ENCODE data around the gene ADSS1.

ADSS1 gene

DNA sequence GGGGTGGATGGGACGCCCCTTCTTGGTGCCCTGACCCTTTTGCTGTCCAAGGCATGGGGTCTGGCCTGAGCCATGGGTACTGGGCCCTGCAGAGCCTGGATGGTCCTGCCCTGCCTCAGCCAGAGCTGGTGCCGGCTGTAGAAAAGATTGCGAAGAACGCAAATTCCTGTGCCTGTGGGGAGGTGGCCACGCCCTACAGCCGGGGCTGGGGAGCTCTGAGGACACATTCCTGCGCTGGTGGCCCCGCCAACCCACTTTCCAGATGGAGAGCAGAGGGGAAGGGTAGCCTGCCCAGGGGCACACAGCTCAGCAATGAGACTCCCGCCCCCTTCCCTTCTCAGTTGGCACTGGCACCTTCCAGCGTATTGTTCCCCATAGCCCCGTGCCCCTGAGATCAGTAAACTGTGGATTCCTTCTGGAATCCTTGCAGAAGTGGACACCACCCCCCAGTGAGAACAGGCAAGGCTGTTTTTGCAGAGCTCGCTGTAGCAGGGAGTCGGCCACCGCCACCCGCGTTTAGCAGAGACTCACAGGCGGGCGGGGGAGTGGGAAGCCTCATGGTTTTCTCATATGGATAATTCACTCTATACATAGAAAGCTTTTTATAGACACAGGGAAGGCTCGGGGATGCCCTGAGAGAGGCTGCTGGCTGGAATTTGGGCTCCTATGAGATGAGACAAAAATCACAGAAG lies 26.0 kb upstream of the ADSS1 start:
- Histone ChIP-seq H3K9ac (ENCODE audit: low read length) (no peak overlapping the region), H3K4me1 (ENCODE audit: control insufficient read depth, insufficient read depth, low read length) (peaks cover 29% of the 10 kb centered on the region)

DNA sequence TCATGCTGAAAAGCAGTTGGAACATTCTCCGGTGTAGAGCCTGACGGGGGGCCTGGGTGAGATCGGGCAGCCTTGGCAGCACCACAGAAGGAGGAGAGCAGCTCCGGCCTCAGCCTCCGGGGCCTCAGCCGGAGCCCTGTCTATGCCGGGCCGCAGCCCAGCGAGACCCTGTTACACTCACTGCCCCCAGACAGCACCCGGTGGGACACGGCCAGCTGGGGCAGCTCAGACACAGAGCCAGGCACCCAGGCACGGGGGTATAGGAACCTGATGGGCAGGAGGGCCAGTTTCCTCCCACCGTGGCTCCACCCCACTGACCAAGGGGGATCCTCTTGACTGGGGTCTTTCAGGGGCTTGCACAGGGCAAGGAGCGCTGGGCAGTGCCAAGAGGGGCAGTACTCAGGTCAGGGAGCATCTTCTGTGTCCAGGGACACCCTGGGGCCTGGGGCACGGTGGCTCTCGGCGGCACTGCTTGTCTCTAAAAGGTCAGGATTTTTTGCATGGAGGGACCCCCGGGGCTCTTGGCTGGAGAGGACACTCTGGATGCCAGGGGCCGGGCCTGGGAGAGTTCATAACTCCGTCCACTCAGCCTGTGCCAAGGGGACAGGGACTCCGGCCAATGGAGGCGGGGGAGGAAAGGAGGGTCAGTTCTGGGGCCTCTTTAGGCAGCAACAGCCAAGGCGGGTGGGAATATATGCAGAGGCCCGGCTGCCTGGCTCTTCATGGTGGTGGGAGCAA lies 25.2 kb upstream of the ADSS1 start:
- Histone ChIP-seq H3K27me3 (ENCODE audit: control insufficient read depth, insufficient read depth, low read length) (no peaks in the 10 kb centered on the region), H3K9ac (ENCODE audit: low read length) (no peak overlapping the region), H3K4me3 (ENCODE audit: low read length) (peak overlapping the region; percentile 26), H3K36me3 (ENCODE audit: control insufficient read depth, insufficient read depth, low read length) (peaks cover 15% of the 10 kb centered on the region), H3K27ac (ENCODE audit: low read depth, low read length) (no peak overlapping the region), H3K4me1 (ENCODE audit: control insufficient read depth, insufficient read depth, low read length) (peaks cover 29% of the 10 kb centered on the region)

More for the DNA sequence above, 26.0 kb upstream of the ADSS1 start:
- Histone ChIP-seq H3K4me3 (ENCODE audit: low read length) (no peak overlapping the region), H3K27ac (ENCODE audit: low read depth, low read length) (peak overlapping the region; percentile 14), H3K27me3 (ENCODE audit: control insufficient read depth, insufficient read depth, low read length) (no peaks in the 10 kb centered on the region), H3K36me3 (ENCODE audit: control insufficient read depth, insufficient read depth, low read length) (peaks cover 8% of the 10 kb centered on the region)

- H3K27me3 ChIP-seq (ENCODE audit: control insufficient read depth, insufficient read depth, low read length): no peaks in the 10 kb centered on the region
- H3K27ac ChIP-seq (ENCODE audit: low read depth, low read length): no peak overlapping the region
- no peak overlapping the region for H3K9ac ChIP-seq (ENCODE audit: low read length)
- H3K4me3 ChIP-seq (ENCODE audit: low read length): no peak overlapping the region
- H3K36me3 ChIP-seq (ENCODE audit: control insufficient read depth, insufficient read depth, low read length): peaks cover 18% of the 10 kb centered on the region
- peaks cover 27% of the 10 kb centered on the region for H3K4me1 ChIP-seq (ENCODE audit: control insufficient read depth, insufficient read depth, low read length)
These were observed 24.6 kb upstream of the ADSS1 start for GRCh38 chr14:104699426-104699748.

DNA sequence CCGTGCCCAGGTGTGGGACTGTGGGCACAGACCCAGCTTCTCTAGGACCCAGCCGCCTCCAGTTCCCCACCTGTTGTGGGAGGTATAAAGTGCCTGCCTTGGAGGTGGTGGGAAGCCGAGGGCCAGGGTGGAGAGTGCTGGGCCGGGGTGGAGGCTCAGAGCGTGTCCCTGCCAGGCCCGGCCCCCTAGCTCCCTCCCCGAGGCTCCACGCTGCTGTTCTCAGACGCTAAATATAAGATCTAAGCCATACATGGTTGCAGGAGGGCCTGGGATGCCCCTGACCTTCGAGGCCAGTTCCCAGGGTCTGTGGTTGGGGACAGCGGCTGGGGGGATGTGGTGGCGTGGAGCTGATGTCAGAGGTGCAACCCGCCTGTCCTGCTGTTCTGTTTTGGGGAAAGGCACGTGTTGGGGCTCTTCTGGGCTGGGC lies 23.8 kb upstream of the ADSS1 start:
- peaks cover 18% of the 10 kb centered on the region for H3K36me3 ChIP-seq (ENCODE audit: control insufficient read depth, insufficient read depth, low read length)
- H3K9ac ChIP-seq (ENCODE audit: low read length): no peak overlapping the region
- no peak overlapping the region for H3K27ac ChIP-seq (ENCODE audit: low read depth, low read length)

DNA sequence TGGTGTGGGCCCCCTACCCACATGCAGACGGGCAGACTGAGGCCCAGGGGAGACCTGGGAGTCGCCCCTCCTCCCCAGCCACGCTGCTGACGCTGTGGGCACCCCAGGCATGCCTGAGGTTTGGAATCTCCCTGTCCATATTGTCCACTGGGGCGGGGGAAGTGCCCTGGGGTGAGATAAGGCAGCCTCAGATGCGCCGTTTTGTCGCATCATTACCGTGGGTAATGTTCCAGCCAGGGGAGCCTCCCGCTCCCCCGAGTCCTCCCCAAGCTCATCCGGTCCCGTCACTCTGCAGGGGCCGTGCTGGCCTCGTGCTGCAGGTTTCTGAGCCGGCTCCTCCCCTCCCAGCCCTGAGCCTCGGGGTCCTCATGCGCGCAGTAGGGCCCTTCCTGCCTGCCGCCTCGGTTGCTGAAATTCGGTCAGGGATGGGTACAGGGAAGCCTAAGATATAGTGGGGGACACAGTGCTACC lies 23.2 kb upstream of the ADSS1 start:
- Histone ChIP-seq H3K27me3 (ENCODE audit: control insufficient read depth, insufficient read depth, low read length) (no peaks in the 10 kb centered on the region), H3K4me1 (ENCODE audit: control insufficient read depth, insufficient read depth, low read length) (peaks cover 25% of the 10 kb centered on the region), H3K36me3 (ENCODE audit: control insufficient read depth, insufficient read depth, low read length) (peaks cover 18% of the 10 kb centered on the region), H3K4me3 (ENCODE audit: low read length) (no peak overlapping the region), H3K27ac (ENCODE audit: low read depth, low read length) (no peak overlapping the region), H3K9ac (ENCODE audit: low read length) (no peak overlapping the region)

More for the DNA sequence above, 23.8 kb upstream of the ADSS1 start:
- peaks cover 25% of the 10 kb centered on the region for H3K4me1 ChIP-seq (ENCODE audit: control insufficient read depth, insufficient read depth, low read length)
- H3K4me3 ChIP-seq (ENCODE audit: low read length): no peak overlapping the region
- no peaks in the 10 kb centered on the region for H3K27me3 ChIP-seq (ENCODE audit: control insufficient read depth, insufficient read depth, low read length)

DNA sequence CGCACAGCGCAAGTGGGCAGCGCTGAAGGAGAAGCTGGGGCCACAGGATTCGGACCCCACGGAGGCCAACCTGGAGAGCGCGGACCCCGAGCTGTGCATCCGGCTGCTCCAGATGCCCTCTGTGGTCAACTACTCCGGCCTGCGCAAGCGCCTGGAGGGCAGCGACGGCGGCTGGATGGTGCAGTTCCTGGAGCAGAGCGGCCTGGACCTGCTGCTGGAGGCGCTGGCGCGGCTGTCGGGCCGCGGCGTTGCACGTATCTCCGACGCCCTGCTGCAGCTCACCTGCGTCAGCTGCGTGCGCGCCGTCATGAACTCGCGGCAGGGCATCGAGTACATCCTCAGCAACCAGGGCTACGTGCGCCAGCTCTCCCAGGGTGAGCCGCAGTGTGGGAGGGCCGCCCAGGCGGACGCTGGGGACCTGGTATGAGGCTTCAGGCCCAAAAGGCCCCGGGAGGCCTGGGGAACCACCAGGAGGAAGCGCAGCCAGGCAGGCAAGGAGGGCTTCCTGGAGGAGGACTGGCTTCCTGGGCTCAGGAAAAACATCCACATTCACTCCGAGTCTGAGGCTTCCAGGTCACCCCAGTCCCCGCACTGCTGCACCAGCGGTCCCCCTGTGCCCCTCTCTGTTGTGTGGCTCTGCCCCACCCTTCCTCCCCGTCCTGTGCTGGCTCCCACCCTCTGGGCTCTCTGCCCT lies 22.5 kb upstream of the ADSS1 start:
- Histone ChIP-seq H3K27ac (ENCODE audit: low read depth, low read length) (no peak overlapping the region), H3K4me1 (ENCODE audit: control insufficient read depth, insufficient read depth, low read length) (peaks cover 21% of the 10 kb centered on the region), H3K27me3 (ENCODE audit: control insufficient read depth, insufficient read depth, low read length) (no peaks in the 10 kb centered on the region), H3K4me3 (ENCODE audit: low read length) (no peak overlapping the region), H3K36me3 (ENCODE audit: control insufficient read depth, insufficient read depth, low read length) (peaks cover 18% of the 10 kb centered on the region), H3K9ac (ENCODE audit: low read length) (no peak overlapping the region)

- H3K4me3 ChIP-seq (ENCODE audit: low read length): no peak overlapping the region
- no peak overlapping the region for H3K27ac ChIP-seq (ENCODE audit: low read depth, low read length)
- H3K9ac ChIP-seq (ENCODE audit: low read length): no peak overlapping the region
- H3K36me3 ChIP-seq (ENCODE audit: control insufficient read depth, insufficient read depth, low read length): peaks cover 18% of the 10 kb centered on the region
- no peaks in the 10 kb centered on the region for H3K27me3 ChIP-seq (ENCODE audit: control insufficient read depth, insufficient read depth, low read length)
- peaks cover 17% of the 10 kb centered on the region for H3K4me1 ChIP-seq (ENCODE audit: control insufficient read depth, insufficient read depth, low read length)
These were observed 21.9 kb upstream of the ADSS1 start for GRCh38 chr14:104702106-104702505.

- Histone ChIP-seq H3K27me3 (ENCODE audit: control insufficient read depth, insufficient read depth, low read length) (no peaks in the 10 kb centered on the region), H3K27ac (ENCODE audit: low read depth, low read length) (no peak overlapping the region), H3K36me3 (ENCODE audit: control insufficient read depth, insufficient read depth, low read length) (peaks cover 18% of the 10 kb centered on the region), H3K4me3 (ENCODE audit: low read length) (no peak overlapping the region), H3K4me1 (ENCODE audit: control insufficient read depth, insufficient read depth, low read length) (peaks cover 12% of the 10 kb centered on the region), H3K9ac (ENCODE audit: low read length) (no peak overlapping the region)
These were observed 21.4 kb upstream of the ADSS1 start for GRCh38 chr14:104702673-104703072.

GRCh38 chr14:104703269-104703668 lies 20.8 kb upstream of the ADSS1 start:
- Histone ChIP-seq H3K27ac (ENCODE audit: low read depth, low read length) (no peak overlapping the region), H3K36me3 (ENCODE audit: control insufficient read depth, insufficient read depth, low read length) (peaks cover 18% of the 10 kb centered on the region), H3K9ac (ENCODE audit: low read length) (no peak overlapping the region), H3K4me3 (ENCODE audit: low read length) (no peak overlapping the region), H3K27me3 (ENCODE audit: control insufficient read depth, insufficient read depth, low read length) (no peaks in the 10 kb centered on the region), H3K4me1 (ENCODE audit: control insufficient read depth, insufficient read depth, low read length) (peaks cover 7% of the 10 kb centered on the region)

DNA sequence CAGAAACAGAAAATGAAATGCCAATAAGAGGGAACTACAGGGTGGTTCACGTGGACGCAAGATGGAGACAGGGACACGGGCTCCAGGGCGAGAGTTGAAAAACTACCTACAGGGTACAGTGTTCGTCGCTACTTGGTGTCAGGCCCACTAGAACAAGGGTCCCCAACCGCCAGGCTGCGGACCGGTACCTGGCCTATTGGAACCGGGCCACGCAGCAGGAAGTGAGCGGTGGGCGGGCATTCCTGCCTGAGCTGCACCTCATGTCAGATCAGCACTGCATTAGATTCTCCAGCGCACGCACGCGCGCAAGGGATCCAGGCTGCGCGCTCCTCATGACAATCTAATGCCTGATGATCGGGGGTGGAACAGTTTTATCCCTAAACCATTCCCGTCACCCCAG lies 19.8 kb upstream of the ADSS1 start:
- H3K27ac ChIP-seq (ENCODE audit: low read depth, low read length): no peak overlapping the region
- no peak overlapping the region for H3K4me3 ChIP-seq (ENCODE audit: low read length)
- H3K9ac ChIP-seq (ENCODE audit: low read length): no peak overlapping the region
- H3K27me3 ChIP-seq (ENCODE audit: control insufficient read depth, insufficient read depth, low read length): no peaks in the 10 kb centered on the region
- H3K36me3 ChIP-seq (ENCODE audit: control insufficient read depth, insufficient read depth, low read length): peaks cover 22% of the 10 kb centered on the region
- no peaks in the 10 kb centered on the region for H3K4me1 ChIP-seq (ENCODE audit: control insufficient read depth, insufficient read depth, low read length)

DNA sequence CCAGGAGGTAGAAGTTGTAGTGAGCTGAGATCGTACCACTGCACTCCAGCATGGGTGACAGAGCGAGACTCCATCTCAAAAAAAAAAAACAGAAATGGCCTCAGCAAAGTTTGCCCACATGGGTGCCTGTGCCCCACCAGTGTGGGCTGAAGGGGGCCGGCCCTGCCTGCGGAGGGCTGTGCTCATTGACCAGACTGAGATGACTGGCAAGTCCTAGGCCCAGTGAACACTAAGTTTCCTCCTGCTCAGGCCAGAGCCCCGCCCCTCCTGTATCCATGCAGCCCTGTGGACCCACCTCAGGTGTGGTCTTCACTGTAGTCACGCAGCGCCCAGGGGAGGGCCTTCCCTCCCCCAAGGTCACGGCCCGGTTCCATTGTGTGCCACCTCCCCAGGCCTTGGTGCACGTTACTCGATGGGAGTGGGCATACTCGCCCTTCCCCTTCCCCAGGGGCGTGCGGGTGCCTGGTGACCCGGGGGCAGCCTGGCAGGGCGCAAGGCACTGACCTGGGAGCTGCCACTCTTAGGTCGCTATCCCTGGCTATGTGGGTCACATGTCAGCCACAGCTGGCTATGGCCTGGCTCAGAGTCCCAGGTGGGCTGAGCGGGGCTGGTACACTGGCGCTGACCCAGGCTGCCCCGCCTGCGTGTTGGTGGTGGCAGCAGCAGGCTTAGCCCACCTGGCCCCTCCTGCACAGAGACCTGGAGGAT lies 18.5 kb upstream of the ADSS1 start:
- Histone ChIP-seq H3K36me3 (ENCODE audit: control insufficient read depth, insufficient read depth, low read length) (peaks cover 34% of the 10 kb centered on the region), H3K27ac (ENCODE audit: low read depth, low read length) (no peak overlapping the region), H3K27me3 (ENCODE audit: control insufficient read depth, insufficient read depth, low read length) (no peaks in the 10 kb centered on the region), H3K4me1 (ENCODE audit: control insufficient read depth, insufficient read depth, low read length) (no peaks in the 10 kb centered on the region), H3K4me3 (ENCODE audit: low read length) (no peak overlapping the region), H3K9ac (ENCODE audit: low read length) (no peak overlapping the region)
